Esophagus (tissue), 2 donors: ENCODE data around the gene NSMCE1. TPM values are rescaled to one million over a fixed set of nuclear protein-coding genes. Genes with fewer than 3 reads are reported as not detected.
A peak's percentile ranks its signal among the peaks of the same experiment; 100 is the strongest.

Experiments
- H3K27ac ChIP-seq, 2 donors: one replicate each; pipeline ENCODE4 v1.5.1; 2013; ENCODE audit warnings: low read depth in 2 of 2, mild to moderate bottlenecking in 2 of 2, inconsistent platforms in 1 of 2, low read length in 1 of 2, moderate library complexity in 1 of 2
- H3K27me3 ChIP-seq, 2 donors: one replicate each; pipeline ENCODE4 v1.6.1; 2013; ENCODE audit warnings: low read length in 2 of 2, control low read depth in 1 of 2, mild to moderate bottlenecking in 1 of 2; ENCODE audit not compliant: insufficient read depth in 2 of 2, control insufficient read depth in 1 of 2
- H3K36me3 ChIP-seq, 2 donors: one replicate each; pipeline ENCODE4 v1.6.1; 2013; ENCODE audit warnings: low read length in 1 of 2; ENCODE audit not compliant: control insufficient read depth in 2 of 2, insufficient read depth in 2 of 2
- H3K4me1 ChIP-seq, 2 donors: one replicate each; pipeline ENCODE4 v1.6.1; 2013; ENCODE audit warnings: low read length in 1 of 2; ENCODE audit not compliant: control insufficient read depth in 2 of 2, insufficient read depth in 2 of 2
- H3K4me3 ChIP-seq, 2 donors: one replicate each; pipeline ENCODE4 v1.5.1; 2013; ENCODE audit warnings: low read length in 2 of 2, mild to moderate bottlenecking in 2 of 2, low read depth in 1 of 2, moderate library complexity in 1 of 2
- H3K9me3 ChIP-seq, 2 donors: one replicate each; pipeline ENCODE4 v1.6.1; 2013; ENCODE audit warnings: mild to moderate bottlenecking in 2 of 2, low read depth in 1 of 2, low read length in 1 of 2, moderate library complexity in 1 of 2; ENCODE audit not compliant: control insufficient read depth in 2 of 2, insufficient read depth in 1 of 2
- WGBS, 2 donors: extraction: QIAGEN DNeasy Blood & Tissue Kit; methylation state at CpG; one replicate each; pipeline ENCODE4 v1.1.7; 2013; 5-methylcytosine and 5-hydroxymethylcytosine counted together
- polyA plus RNA-seq, 2 donors: library from polyadenylated mRNA; stranded (reverse); fragments of 200-250 nt; gene quantifications; one replicate each; pipeline ENCODE4 v1.2.3, GENCODE V29; 2013
- donor health status: healthy with polysubstance abuse.
- donor health status: Bipolar disorder and iron deficiency.

Gene NSMCE1
- polyA plus RNA-seq, 2 donors, result 29.0 to 47.1 TPM

DNA sequence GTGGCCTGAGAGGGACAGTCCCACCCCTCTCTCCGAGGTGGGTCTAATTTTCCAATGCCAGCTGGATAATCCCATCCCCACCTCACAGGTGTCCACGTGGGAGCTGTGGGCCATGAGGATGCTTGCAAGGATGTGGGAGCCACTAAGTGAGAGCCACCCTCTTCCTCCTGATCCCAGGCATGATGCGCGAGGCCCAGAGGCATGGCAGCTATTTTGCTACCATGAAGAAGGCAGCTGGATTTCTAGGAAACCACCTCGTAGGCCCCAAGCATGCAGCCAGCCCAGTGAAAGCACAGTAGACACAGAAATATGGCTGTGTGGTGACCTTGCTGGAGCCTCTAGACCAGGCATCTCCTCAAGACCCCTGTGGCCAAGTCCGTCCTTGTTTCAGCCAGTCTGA, 44.9 kb downstream of the NSMCE1 start:
- WGBS, 2 donors, result 82 to 83% methylated on average over 6 of the region's 6 CpGs
- H3K4me3 ChIP-seq, result no peak overlapping the region
- H3K9me3 ChIP-seq, result no peaks in the 10 kb centered on the region
- H3K27me3 ChIP-seq, result no peaks in the 10 kb centered on the region
- no peak overlapping the region for H3K27ac ChIP-seq
- H3K4me1 ChIP-seq, result peaks cover 2 to 4% of the 10 kb centered on the region in 2 donors
- peaks cover 8 to 22% of the 10 kb centered on the region in 2 donors for H3K36me3 ChIP-seq

DNA sequence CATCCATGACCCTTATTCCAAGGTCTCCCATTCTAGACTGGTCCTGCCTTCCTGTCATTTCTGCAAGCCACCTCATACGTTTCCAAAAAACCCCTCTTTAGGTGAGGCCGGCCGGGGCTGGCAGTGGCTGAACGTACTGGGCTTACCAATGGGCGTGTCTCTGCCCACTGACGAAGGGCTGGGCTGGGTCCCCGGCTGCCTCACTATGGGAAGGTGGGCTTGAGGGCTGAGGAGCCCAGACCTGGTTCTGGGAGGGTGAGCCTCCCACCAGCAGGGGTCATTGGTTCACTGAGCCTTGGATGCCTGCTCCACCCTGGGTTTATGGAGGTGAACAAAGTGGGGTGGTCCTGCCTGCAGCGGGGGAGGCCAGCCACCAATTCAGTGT, 45.4 kb downstream of the NSMCE1 start:
- no peaks in the 10 kb centered on the region for H3K9me3 ChIP-seq
- peaks cover 2 to 4% of the 10 kb centered on the region in 2 donors for H3K4me1 ChIP-seq
- H3K4me3 ChIP-seq, result no peak overlapping the region
- no peak overlapping the region for H3K27ac ChIP-seq
- H3K27me3 ChIP-seq, result no peaks in the 10 kb centered on the region
- WGBS, 2 donors, result 76 to 86% methylated on average over 8 of the region's 8 CpGs
- peaks cover 8 to 22% of the 10 kb centered on the region in 2 donors for H3K36me3 ChIP-seq

DNA sequence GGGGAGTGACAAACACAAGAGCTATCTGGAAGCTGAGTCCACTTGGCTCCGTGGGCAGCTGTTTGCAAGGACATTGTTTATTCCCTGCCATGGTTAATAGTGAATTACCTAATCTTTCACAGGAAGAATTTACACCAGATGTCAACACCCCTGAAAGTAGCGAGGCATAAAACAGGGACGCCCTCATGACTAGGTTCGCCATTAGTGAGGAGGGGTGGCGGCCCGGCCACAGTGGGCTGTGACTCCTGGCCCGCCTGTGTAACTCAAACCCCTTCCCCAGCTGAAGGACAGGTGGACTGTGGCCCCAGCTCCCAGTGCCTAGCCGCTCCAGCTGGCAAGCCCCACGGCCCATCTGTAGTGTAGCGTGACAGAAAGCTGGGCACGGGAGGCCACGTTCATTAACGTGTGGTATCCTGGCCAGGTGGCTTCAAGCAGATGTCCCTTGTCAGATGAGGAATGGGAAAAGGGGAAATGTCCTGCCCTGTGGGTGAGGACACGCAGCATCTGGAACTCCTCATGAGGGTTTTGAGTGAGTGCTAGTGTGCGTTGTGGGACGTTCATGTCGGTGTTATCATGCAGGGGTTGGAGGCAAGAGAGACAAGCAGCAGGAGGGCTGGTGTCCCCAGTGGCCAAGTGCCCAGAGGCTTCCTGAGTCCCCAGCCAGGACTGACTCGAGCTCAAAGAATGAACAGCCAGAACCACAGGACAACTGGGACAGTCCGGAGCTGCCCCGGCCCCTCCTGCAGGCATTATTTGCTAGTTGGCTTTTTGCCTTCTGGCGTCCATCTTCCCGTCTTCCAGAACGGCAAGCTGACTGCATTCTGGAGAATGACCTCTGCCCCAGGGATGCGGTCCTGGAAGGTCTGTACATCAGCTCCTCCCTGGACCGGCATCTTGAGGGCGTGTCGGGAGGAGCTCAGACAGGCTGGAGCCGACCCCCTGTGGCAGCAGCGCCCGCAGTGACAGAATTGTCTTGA, 46.0 kb downstream of the NSMCE1 start:
- peaks cover 2 to 4% of the 10 kb centered on the region in 2 donors for H3K4me1 ChIP-seq
- H3K36me3 ChIP-seq, result peaks cover 8 to 20% of the 10 kb centered on the region in 2 donors
- 55 to 57% methylated on average over 30 of the region's 30 CpGs for WGBS, 2 donors
- no peaks in the 10 kb centered on the region for H3K27me3 ChIP-seq
- H3K27ac ChIP-seq, result peak overlapping the region; percentile 61 to 73
- no peak overlapping the region for H3K4me3 ChIP-seq
- no peaks in the 10 kb centered on the region for H3K9me3 ChIP-seq

DNA sequence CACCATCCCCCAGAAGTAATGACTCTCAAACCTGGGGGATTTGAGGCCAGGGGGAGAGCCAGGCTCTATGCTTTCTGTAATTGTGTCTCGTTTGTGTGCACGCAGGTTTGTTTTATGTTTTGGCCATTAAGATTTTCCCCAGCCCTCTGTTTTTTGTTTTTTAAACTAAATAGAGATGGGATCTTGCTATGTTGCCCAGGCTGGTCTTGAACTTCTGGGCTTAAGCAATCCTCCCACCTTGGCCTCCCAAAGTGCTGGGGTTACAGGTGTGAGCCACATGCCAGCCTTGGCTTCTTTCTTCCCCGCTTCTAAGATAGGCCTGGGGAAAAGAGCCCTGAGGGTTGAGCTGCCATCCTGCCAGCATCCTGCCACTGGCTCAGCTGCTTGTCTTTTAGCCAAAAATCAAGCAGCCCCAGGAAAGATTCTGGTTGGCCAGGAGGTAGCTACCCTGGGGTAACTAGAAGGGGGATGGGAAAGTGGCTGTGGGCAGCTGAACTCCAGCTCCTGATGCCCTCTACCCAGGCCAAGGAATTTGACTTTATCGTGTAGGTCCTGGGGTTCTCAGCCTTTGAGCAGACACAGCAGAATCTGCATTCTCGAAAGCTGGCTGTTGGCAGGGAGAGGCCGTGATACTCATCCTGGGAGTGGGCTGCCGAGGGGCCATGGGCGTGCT, 46.9 kb downstream of the NSMCE1 start:
- H3K36me3 ChIP-seq, result peaks cover 8 to 20% of the 10 kb centered on the region in 2 donors
- no peaks in the 10 kb centered on the region for H3K9me3 ChIP-seq
- H3K4me1 ChIP-seq, result peaks cover under 1 to 3% of the 10 kb centered on the region in 2 donors
- WGBS, 2 donors, result 75 to 80% methylated on average over 8 of the region's 8 CpGs
- H3K27me3 ChIP-seq, result no peaks in the 10 kb centered on the region
- no peak overlapping the region for H3K4me3 ChIP-seq
- peak overlapping the region in 1 of 2 donors; percentile 8 for H3K27ac ChIP-seq

DNA sequence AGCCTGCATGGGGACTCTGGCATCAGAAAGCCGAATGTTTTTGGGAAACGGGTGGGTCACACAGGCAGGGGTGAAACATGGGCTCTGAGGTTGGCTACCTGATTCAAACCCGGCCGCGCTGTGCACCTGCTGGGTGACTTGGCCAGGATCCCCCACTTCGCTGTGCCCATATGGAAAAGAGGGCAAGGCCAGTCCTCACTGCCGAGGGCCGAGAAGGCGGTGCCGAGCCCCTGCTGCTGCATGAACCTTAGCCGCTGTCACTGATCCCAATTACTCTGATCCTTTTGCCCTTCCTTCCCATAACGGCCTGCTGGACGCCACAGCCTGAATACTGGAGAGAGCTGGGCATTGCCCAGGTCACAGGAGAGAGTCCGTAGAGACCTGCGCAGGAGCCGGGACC, 47.6 kb downstream of the NSMCE1 start:
- Histone ChIP-seq H3K4me3 (no peak overlapping the region), H3K36me3 (peaks cover 8 to 21% of the 10 kb centered on the region in 2 donors), H3K27ac (no peak overlapping the region), H3K27me3 (no peaks in the 10 kb centered on the region), H3K4me1 (no peaks in the 10 kb centered on the region), H3K9me3 (no peaks in the 10 kb centered on the region)
- 91 to 96% methylated on average over 16 of the region's 16 CpGs for WGBS, 2 donors

DNA sequence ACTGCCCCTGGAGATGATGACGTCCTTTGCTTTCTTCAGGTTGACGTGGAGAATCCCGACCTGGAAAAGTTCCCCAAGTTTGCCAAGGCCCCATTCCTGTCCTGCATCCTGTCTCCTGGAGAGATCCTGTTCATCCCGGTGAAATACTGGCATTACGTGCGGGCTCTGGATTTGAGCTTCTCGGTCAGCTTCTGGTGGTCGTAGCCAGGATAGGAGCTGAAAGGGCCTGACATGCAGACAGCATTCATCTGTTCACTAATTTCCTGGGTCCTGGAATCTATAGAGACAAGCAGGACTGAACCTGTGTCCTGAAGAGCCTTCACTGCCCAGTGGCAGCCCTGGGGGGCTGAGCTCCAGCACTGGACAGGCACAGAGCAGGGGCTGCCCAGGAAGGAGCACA, 48.0 kb downstream of the NSMCE1 start:
- H3K9me3 ChIP-seq, result no peaks in the 10 kb centered on the region
- no peaks in the 10 kb centered on the region for H3K27me3 ChIP-seq
- H3K36me3 ChIP-seq, result peaks cover 8 to 26% of the 10 kb centered on the region in 2 donors
- 92 to 93% methylated on average over 8 of the region's 8 CpGs for WGBS, 2 donors
- no peak overlapping the region for H3K4me3 ChIP-seq
- H3K27ac ChIP-seq, result no peak overlapping the region
- no peaks in the 10 kb centered on the region for H3K4me1 ChIP-seq

DNA sequence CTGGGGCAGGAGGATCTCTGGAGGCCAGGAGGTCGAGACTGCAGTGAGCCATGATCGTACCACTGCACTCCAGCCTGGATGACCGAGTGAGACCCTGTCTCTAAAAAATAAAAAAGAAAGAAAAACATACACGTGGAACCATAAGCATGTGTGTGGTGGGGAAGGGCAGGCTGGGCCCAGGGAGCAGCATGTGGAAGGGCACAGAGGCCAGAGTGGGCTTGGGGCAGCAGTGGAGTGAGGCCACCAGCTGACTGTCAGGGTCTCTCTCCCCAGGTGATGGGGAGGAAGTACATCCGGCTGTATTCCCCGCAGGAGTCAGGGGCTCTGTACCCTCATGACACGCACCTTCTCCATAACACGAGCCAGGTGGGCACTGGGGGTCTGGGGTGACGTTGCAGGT, 48.5 kb downstream of the NSMCE1 start:
- Histone ChIP-seq H3K27me3 (no peaks in the 10 kb centered on the region), H3K9me3 (no peaks in the 10 kb centered on the region), H3K27ac (no peak overlapping the region), H3K36me3 (peaks cover 8 to 22% of the 10 kb centered on the region in 2 donors), H3K4me1 (no peaks in the 10 kb centered on the region), H3K4me3 (no peak overlapping the region)
- 90 to 92% methylated on average over 9 of the region's 9 CpGs for WGBS, 2 donors

DNA sequence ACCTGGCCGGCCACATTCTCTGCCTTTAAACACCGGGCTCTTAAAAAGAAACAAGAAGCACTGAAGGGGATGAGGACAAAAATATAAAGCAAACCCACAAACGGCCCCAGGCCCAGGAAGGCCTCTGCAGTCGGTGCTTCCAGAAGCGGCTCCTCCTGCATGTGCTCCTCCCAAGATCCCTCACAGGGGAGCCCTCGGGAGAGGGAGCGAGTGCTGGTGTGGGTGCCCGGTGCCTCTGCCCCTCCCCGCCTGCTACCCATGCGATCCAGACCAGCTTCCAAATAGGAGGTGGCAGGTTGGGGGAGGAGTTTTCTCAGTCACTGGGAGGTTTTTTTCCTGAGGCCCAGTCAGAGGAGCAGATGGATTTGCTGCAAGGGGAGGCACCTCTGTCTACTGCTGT, 49.4 kb downstream of the NSMCE1 start:
- Histone ChIP-seq H3K27me3 (no peaks in the 10 kb centered on the region), H3K9me3 (no peaks in the 10 kb centered on the region), H3K4me3 (no peak overlapping the region), H3K4me1 (no peaks in the 10 kb centered on the region), H3K27ac (no peak overlapping the region), H3K36me3 (peaks cover 1 to 16% of the 10 kb centered on the region in 2 donors)
- 73 to 84% methylated on average over 10 of the region's 10 CpGs for WGBS, 2 donors

DNA sequence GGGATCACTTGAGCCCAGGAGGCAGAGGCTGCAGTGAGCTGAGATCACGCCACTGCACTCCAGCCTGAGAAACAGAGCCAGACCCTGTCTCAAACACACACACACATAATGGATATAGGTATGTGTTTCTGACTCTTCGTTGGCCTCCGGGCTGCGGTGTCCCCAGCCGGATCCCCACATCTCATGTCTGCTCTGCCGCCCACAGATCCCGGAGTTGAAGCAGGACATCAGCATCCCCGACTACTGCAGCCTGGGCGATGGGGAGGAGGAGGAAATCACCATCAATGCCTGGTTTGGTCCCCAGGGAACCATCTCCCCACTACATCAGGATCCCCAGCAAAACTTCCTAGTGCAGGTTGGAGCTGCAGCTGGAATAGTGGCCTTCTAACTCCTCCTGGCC, 49.8 kb downstream of the NSMCE1 start:
- WGBS, 2 donors, result 91 to 97% methylated on average over 9 of the region's 9 CpGs

More for the DNA sequence above, 49.8 kb downstream of the NSMCE1 start:
- Histone ChIP-seq H3K4me1 (no peaks in the 10 kb centered on the region), H3K27me3 (no peaks in the 10 kb centered on the region), H3K36me3 (peaks cover 0 to 16% of the 10 kb centered on the region in 2 donors), H3K27ac (no peak overlapping the region), H3K4me3 (no peak overlapping the region), H3K9me3 (no peaks in the 10 kb centered on the region)
